Stimulated activated CD4-positive, alpha-beta T cell treated with anti-CD3 and anti-CD28 coated beads, TNF-alpha, amount 100 ng/mL, for 24 hours (primary cell): ENCODE results near the gene LENG9.

Experiments used
- DNase-seq, 3 experiments: peaks; one replicate each; pipeline ENCODE4 v3.0.0-alpha.2; 2020; ENCODE audit warnings: low read depth in 3 of 3

The LENG9 gene

DNA sequence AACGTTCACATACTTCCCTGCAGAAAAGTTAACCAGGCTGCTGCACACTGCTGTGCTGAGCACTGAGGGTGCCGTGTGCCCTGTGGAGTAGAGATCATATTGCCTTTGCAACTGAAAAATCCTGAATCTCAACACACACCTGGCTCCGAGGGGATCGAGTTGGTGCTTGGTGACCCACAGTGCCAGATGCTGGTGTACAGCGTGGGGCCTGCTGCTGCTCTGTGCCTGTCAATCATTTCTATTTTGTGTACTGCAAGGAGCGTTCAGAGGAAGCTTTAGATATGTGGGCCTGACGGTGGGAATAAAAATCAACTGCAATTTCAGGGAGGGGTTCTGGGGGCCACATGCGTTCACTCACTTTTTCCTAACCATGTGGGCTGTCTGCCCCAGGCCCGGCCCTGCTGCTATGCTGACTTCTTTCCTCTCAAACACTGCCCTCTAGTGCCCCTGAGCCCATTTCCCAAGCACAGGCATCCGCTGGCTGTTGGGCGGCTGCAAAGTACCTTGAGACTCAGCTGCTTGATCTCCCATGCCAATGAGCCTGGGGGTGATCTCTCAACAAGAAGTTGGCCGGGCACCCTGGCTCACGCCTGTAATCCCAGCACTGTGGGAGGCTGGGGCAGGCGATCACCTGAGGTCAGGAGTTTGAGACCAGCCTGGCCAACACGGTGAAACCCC is 24.3 kb downstream of the LENG9 start:
- no peak for DNase-seq

DNA sequence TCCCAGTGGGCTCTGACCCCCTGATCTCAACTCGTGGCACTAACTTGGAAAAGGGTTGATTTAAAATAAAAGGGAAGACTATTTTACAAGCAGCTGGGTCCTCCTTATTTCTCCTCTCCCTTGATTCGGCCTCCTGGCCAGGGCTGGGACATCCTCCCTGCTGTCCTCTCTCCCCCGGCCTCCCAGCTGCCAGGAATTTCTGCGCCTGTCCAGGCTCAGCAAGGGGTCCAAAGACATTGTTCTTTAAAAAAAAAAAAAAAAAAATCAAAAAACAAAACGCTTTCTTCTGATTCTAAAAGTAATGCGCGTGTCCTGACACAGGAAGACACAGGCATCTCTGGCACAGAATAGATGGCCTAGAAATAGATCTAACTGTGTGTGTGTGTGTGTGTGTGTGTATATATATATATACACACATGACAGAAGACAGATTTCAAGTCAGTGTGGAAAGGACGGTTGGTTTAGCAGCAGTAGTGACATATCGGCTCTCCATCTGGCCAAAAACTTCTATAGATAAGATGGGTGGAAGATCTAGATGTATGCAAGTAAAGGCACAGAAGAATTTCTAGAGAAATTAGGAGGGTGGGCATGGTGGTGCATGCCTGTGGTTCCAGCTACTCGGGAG is 26.8 kb downstream of the LENG9 start:
- no peak for DNase-seq

- no peak for DNase-seq
These were observed 27.5 kb downstream of the LENG9 start for GRCh38 chr19:54436031-54436523.

DNA sequence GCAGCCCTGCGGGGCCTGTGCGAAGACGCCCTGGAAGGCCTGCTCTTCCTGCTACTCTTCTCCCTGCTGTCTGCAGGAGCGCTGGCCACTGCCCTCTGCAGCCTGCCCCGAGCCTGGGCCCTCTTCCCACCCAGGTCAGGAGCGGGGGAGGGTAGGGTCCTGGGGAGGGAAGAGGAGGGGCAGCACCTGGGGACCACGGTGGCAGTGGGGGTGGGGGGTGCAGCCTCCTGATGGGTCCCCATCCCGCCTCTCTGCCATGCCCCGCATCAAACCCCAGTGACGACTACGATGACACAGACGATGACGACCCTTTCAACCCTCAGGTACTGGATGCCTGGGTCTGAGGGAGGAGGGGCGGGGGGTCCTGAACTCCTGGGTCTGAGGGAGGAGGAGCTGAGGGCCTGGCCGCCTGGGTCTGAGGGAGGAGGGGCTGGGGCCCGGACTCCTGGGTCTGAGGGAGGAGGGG is 28.0 kb downstream of the LENG9 start:
- DNase-seq: no peak

- DNase-seq: no peak
These were observed 28.7 kb downstream of the LENG9 start for GRCh38 chr19:54434873-54435214.

DNA sequence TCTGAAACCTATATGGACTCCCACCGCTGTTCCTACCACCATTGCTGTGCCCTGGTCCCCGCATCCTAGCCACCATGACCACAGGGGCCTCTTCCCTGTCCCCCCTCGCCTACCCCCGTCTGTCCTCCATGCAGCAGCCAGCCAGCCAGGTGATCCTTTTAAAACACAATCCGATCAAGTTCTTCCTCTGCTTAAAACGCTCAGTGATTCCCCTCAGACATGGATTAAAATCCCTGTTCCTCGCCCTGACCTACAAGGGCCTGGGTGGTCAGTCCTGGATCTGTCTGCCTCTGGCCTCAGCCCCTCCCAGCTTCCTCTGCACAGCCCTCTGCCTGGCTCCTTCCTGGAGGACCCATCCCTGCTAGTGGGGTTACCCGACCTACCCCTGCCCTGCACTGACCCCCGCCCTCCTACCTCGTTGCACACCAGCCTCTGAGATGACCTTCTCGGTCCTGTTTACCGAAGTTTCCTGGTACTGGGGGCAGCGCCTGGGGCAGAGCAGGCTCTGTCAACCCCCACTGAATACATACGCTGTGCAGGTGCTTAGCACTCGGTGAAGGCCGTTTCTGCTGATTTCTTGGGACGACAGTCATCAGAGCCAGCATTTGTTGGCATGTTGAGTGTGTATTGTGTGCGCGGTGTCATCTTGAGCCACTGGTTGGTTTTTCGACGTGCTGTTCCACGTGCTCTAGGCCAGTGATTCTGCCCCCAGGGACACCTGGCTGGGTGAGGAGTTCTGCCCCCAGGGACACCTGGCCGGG is 29.3 kb downstream of the LENG9 start:
- DNase-seq: no peak

- DNase-seq: no peak
These were observed 29.9 kb downstream of the LENG9 start for GRCh38 chr19:54433697-54434096.

- DNase-seq: no peak
These were observed 31.3 kb downstream of the LENG9 start for GRCh38 chr19:54432144-54432738.

DNA sequence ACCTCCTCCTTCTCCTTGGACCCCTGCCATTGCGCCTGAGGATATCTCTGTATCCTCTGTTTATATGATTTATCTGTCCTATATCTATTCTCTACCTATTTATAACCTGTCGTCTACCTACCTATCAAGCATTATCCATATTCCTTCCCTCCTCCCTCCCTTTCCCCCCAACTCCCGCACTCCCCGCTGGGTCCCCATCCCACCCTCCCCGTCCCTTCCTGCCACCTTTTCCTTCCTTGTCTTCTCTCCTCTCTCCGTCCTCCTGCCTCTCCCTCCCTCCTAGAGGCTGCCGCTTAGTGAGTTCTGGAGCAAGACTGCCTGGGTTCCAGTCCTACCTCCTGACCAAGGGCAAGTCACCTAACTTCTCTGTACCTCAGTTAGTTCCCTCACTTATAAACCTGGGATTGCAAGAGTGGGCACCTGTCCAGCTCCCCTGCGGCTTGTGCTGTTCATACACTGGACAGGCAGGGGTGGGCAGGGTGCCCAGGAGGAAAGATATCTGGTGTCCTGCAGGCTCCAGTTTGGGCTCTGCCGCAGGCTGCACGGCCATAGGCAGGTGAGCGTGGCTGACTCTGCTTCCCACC is 32.2 kb downstream of the LENG9 start:
- no peak for DNase-seq

DNA sequence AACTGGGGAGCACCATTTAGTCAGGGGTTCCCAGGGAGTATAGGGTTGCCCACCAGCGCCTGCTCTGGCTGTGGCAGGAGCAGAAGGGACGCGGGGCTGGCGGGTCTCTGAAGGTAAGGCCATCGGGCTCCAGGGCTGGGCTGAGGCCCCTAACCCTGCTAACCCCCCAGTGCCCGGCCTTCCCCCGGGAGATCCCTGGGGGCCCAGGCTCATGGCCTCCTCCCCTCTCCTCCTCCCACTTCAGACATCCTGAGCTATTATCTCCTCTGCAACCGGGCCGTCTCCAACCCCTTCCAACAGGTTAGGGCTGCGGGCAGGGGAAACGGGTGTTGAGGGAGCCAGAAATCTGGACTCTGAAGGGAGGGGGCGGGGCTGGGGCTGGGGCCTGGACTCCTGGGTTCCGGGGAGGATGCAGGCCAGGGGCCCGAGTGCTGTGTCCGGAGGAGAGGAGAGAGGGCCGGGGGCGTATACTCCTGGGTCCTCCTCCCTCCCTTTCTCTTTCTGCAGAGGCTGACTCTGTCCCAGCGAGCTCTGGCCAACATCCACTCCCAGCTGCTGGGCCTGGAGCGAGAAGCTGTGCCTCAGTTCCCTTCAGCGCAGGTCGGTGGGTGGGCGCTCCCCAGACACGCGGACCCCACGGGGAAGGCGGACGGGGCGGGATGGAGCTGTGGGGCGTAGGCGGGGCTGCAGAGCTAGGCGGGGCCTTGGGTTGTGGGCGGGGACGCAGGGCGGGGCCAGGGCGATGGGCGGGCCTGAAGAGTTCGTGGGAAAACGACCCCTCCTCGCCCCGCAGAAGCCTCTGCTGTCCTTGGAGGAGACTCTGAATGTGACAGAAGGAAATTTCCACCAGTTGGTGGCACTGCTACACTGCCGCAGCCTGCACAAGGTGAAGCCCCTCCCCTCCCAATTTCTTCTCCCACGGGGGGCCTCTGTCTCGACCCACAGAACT is 33.0 kb downstream of the LENG9 start:
- peak in 2 of 3 experiments; percentile 38 to 51 for DNase-seq

DNA sequence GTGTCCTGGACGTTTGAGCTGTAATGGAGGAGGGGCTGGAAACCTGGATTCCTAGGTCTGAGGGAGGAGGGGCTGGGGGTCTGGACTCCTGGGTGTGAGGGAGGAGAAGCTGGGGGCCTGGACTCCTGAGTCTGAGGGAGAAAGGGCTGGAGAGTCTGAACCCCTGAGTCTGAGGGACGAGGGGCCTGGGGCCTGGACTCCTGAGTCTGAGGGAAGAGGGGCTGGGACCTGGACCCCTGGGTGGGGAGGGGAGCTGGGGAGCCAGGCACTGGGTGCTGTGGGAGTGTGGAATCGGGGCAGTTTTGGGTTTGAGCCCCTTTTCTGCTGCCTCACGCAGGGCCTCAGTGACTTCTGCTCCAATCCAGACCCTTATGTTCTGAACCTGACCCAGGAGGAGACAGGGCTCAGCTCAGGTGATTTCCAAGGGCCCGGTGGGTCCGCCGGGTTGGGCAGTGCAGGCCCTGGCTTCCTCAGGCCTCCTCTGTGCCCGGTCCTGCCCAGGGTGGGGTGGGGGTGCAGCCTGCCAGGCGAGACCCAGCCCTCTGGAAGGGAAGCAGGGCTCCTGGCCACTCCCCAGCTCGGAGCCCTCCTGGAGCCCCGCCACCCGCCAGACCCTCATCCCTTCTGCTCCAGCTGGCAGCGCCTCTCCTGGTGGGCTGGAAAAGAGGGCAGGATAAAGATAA is 33.9 kb downstream of the LENG9 start:
- no peak for DNase-seq

- DNase-seq: no peak
These were observed 34.4 kb downstream of the LENG9 start for GRCh38 chr19:54429176-54429495.

- DNase-seq: no peak
These were observed 35.0 kb downstream of the LENG9 start for GRCh38 chr19:54428323-54429175.

DNA sequence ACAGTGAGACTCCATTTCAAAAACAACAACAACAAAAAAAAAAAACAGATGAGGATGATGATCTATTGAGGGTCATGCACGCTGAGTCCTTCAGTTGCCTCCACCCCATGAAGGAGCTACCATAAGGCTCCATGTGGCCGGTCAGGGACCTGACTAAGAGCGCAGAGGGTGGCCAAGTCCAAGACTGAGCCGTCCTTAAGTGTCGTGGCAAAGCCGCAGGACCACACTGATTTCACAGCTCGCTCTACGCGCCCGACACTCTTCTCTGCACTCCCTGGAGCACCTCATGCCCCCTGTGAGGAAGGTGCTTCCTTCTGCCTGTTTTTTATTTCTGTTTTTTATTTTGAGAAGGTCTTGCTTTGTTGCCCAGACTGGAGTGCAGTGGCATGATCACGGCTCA is 36.0 kb downstream of the LENG9 start:
- no peak for DNase-seq

- DNase-seq: no peak
These were observed 37.2 kb downstream of the LENG9 start for GRCh38 chr19:54426291-54426931.

GRCh38 chr19:54425382-54425723 is 38.2 kb downstream of the LENG9 start:
- DNase-seq: no peak

GRCh38 chr19:54424660-54425381 is 38.8 kb downstream of the LENG9 start:
- DNase-seq: no peak

- DNase-seq: no peak
These were observed 39.4 kb downstream of the LENG9 start for GRCh38 chr19:54424201-54424600.
